GM19025 (cell line): ENCODE measurements around the gene CABLES1.

Source experiments
- ATAC-seq: cut with Tn5 transposase; IDR thresholded peaks from one replicate; pipeline ENCODE4 v1.9.1; 2021; ENCODE audit warnings: mild to moderate bottlenecking, low read depth, moderate library complexity; ENCODE audit not compliant: unreplicated experiment

The CABLES1 gene

DNA sequence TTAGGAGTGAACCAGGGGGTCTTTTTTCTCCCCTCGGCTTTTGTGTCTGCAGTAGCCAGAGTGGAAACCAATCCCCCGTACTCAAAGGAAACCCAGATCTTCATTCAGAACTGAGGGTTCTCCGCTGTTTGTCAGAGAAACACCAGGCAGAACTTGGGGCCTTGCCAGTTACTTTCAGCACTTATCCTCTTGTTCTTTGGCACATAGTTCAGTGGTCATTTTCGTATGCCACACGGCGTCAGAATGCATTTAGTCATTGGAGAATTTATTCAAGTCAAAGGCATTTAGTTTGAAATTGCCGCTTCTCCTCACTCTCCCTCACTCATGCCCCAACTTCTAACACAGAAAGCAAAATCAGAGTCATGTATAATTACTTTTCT lies 102.9 kb downstream of the CABLES1 start:
- ATAC-seq, result no peak

DNA sequence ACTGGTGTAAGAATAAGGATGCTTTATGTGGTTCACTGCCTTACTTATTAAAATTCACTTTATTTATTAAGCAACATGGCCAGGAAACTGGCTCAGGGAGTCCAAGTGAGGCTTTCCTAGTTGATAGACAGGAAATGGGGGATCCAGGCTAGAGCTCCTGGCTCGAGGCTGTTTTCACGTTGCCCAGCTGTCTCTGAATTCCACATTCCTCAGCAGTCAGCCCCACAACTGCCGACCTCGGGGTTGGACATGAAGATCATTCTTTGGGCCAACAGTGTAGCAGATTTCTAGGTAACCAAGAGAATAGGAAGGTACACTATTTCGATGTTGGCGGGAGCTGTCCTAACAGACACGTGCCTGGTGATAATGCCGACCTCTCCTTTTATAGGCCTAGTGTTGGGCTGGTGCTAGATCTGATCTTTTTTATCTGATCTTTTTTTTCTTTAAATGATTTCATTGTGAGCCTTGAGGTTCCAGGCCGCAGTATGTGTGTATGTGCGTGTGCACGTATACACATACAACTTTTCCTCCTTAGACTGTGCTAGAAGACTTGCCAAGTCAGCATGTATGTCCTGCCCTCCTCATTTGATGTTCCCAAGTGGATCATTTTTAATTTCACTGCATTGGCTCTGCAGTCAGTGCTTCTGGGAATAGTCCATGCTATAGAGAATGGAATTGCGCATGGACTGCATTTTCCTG lies 103.5 kb downstream of the CABLES1 start:
- no peak for ATAC-seq

DNA sequence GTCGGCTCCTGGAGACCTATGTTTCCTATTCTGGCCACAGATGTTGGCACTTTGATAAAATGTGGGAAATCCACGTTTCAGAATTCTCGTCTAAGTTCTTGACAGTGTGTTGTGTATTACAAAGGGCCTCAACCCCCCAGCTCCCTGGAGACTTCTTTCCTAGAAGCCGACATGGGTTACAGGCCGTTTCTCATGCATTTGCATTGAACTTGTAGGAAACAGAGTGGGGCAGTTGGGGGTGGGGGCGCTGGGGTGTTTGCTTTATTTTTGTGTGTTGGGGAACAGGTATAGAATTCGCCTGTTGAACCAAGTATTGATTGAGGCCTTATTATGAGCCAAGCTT lies 104.0 kb downstream of the CABLES1 start:
- ATAC-seq, result no peak

DNA sequence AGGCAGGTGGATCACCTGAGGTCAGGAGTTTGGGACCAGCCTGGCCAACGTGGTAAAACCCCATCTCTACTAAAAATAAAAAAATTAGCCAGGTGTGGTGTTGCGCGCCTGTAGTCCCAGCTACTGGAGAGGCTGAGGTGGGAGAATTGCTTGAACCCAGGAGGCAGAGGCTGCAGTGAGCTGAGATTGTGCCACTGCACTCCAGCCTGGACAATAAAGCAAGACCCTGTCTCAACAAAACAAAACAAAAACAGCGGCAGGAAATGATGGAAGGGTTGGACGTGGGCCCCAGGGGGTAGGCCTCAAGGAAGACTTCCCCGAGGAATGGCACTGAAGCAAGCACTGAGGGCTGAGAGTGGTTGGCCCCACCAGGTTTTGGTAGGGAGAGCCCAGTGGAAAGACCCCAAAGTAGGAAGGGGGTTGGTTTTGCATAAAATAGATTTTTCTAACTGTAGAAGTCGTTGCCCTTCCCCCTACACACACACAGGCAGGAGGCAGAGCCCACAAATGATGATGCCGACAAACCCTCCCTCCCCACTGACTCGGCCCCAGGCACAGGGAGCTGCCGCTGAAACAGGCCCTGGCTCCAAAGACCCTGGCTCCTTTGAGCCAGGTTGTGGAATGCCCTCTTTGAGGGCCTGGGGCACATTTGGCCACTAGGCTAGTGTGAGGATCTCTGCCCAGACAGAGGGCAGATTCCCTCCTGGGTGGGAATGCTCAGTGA lies 104.8 kb downstream of the CABLES1 start:
- ATAC-seq, result no peak

DNA sequence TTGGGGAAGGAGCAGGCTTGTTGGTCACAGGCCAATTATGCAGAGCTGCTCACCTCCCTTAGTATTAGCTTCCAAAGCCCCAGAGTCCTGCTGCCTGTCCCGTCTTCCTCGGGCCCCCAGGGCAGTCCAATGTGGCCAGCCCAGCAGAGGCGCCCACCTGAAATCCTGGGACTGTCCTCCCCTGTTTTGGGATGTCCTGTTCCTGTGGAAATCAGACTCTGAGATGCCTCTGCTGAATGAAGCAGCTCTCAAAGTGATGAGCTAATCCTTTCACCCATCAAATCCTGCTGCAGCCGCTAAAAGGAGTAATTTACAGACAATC lies 105.3 kb downstream of the CABLES1 start:
- ATAC-seq, result no peak

DNA sequence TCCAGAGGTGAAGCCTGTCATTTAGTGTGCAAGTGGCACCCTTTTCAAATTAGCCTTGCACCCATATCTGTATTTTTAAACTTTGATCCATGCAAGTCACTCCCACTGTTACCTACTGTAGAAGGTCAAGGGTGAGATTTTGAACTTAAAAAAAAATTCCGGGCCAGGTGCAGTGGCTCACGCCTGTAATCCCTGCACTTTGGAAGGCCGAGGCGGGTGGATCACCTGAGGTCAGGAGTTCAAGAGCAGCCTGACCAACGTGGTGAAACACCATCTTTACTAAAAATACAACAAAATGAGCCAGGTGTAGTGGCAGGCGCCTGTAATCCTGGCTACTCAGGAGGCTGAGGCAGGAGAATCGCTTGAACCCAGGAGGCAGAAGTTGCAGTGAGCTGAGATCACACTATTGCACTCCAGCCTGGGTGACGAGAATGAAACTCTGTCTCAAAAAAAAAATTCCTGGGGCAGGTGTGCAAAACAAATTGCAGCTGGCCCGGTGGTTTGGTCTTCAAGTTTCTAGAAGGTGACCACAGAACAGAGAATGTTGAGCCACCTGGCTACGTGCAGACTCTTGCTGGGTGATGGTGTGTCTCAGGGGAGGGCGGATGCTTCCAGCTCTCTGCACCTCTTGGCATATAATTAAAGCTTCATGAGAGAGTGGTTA lies 106.7 kb downstream of the CABLES1 start:
- ATAC-seq, result peak; percentile 82

DNA sequence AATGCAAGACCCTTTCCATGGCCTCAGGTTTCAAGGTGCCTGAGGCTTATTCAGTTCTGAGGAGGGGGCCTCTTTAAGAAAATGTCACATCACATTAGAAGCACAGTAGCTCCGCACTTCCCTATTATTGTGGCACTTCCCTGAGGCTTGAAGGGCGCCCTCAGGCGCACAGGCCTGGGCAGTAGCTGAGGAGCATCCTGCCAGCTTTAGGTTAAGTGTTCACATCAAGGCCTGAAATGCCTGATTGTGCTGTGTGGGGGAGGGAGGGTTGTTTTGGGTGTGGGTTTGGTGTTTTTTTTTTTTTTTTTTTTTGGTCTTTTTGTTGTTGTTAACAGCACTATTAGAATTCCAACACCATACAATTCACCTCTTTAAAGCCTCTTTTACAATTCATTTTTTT lies 107.9 kb downstream of the CABLES1 start:
- no peak for ATAC-seq

DNA sequence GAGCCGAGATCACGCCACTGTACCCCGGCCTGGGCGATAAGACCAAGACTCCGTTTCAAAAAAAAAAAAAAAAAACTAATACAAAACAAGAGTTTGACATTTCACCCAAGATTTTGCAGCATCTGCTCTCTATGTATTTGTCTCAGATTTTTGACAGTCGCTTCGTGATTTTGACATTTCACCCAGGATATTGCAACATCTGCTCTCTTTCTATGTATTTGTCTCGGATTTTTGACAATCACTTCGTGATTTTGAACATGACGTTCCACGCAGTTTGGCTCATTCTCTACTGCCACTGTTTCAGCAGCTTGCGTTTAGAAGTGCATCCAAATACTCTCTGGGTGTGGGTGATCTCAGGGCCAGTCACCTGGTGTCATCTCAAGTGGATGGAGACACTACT lies 108.5 kb downstream of the CABLES1 start:
- ATAC-seq, result no peak

DNA sequence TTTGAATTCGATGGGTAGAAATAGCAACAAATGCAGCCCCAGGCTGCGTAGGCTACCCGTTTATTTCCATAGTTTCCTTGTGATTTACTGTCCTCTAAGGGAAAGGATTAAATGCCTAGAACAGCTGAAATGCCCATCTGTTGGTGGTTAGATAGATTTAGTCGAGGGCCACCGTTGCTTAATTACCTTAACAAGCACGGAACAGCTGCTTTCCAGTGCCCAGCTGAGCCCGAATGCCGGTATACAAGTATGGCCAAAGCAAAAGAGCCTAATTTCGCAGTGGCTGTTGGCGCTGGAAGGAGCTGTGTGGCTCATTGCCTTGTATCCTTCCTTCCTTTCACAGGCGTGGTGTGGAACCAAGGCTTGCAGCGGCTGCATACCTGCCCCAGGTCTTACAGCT lies 109.1 kb downstream of the CABLES1 start:
- ATAC-seq, result no peak

DNA sequence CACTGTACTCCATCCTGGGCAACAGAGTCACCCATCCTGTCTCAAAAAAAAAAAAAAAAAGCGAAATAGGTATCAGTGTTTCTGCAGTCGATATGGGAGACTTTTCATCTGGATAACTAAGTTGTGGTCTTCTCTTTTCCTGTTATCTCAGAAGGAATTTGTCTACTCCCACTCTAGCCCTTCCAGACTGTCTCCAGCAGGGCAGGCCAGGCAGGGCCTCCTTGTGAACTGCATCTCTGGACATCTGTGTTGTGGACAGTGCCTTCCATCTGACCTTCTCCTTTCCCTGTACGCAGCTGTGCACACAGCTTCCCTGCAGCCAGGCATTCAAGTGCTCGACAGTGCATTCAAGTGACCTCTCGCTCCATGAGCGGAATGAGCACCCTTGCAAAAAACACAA lies 110.2 kb downstream of the CABLES1 start:
- ATAC-seq, result no peak

DNA sequence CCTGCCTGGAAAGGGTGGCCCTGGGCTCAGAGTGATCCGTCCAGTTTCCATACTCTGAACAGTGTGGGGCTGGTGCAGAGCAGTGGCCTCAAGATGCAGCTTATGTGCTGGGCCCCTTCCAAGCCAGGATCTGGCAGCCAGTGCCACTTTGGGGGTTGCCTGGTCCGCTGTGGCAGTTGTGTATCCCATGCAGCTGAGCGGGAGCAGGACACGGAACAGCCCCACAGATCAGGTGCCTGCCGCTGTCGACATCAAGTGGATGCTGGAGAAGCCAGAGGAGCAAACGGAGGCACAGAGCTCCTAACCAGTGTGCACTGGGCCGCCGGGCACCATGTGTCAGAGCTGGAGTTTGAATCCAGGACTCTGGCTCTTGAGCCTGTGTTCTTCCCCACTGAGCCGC lies 112.0 kb downstream of the CABLES1 start:
- no peak for ATAC-seq

DNA sequence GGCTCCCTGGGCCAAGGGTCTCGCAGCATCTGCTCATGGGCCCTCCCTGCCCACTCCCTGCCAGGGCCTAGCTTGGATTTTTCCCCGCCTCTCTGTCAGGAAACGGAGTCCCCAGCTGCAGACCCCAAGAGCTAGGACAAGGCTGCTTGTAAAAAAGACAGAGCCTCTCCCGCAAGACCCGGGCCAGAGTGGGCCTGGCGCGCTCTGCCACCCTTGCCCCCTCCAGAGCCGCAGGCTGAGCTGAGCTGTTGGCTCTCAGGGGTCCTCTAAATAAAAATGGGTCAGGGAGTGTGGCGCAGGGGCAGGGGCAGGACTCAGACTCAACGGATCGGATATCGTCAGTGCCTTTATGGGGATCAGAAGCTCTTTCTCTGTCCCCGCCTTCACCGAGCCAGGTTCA lies 112.6 kb downstream of the CABLES1 start:
- ATAC-seq, result no peak

DNA sequence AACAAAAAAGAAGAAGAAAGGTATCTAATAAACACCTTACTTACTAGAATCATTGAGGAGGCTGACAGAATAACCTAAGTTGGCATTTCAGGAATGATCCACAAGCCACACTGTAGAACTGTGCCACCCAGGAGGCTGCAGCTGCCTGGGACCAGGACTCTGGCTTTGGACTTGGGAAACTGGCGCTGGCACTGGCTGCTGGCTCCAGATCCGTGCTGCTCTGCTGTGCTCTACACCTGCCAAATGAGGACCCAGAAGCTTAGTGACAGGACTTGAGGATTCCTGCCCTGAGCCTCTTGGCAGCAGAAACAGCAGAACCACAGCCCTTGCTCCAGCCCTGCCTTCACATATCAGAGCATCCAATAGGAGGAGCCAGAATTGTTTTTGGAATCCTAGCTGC lies 113.5 kb downstream of the CABLES1 start:
- ATAC-seq, result no peak

DNA sequence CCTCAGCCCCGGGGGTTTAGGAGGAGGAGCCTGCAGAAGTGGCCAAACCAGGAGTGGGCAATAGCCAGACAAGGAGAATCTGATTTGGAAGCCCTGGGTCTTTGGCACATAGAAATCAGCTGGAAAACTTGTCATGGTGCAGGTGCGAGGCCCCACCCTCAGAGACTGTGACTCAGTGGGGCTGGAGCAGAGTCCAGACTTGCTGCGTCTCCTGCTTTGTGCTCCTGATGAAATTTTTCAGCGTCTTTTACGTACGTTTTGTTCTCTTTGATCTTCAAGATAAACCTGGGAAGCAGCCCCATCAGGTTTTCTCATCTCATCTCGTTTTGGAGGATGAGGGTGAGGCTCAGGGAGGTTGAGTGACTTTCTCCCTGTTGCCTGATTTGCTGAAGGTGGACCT lies 114.1 kb downstream of the CABLES1 start:
- ATAC-seq, result no peak

DNA sequence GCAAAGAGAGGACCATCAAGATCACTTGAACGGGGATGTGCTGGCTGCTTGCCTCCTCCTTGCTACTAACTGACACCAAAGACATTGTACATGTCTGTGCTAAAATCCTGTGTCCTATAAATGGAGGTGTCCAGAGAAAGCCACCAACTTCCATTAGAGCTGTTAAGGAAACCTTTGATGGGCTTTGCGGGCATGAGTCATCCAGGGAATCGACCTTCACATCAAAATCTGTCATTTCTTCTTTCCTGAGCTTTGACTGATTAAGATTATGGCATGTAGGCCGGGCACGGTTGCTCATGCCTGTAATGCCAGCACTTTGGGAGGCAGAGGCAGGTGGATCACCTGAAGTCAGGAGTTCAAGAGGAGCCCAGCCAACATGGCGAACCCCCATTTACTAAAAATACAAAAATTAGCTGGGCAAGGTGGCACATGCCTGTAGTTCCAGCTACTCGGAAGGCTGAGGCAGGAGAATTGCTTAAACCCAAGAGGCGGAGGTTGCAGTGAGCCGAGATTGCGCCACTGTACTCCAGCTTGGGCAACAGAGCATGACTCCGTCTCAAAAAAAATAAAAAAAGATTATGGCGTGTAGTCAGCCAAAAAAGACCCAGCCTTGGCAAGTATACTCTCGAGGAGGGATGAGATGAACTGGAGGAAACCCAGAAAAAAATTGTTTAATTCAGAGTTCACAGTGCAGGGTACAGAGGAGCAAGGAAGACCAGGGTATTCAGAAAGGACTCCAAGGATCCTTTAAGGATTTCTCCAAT lies 115.8 kb downstream of the CABLES1 start:
- ATAC-seq, result no peak

DNA sequence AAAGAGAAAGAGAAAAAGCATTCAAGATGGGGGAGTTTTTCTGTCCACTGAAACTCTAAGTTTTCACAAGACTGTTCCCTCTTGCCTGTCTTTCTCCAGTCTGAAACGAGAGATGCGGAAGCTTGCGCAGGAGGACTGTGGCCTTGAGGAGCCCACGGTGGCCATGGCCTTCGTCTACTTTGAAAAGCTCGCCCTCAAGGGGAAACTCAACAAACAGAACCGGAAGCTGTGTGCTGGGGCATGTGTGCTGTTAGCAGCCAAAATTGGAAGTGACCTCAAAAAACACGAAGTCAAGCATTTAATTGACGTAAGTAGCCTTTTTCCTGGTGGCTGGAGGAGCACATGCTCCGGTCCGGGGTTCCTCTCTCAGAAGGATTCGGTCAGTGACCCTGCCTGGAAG lies 118.3 kb downstream of the CABLES1 start:
- no peak for ATAC-seq

DNA sequence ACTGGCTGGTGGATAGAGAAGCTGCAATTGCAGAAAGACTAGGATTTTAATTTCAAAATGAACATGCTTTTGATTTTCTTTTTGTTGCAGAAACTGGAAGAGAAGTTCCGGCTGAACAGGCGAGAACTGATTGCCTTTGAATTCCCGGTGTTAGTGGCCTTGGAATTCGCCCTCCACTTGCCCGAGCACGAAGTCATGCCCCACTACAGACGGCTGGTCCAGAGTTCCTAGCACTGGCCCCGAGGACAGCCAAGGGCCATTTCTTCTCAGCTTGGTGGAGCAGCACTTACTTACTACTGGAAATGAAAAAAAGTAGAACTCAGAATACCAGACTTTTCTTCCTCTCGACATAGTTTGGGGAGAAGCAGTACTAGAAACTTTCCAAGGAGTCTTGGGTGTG lies 121.9 kb downstream of the CABLES1 start:
- no peak for ATAC-seq

DNA sequence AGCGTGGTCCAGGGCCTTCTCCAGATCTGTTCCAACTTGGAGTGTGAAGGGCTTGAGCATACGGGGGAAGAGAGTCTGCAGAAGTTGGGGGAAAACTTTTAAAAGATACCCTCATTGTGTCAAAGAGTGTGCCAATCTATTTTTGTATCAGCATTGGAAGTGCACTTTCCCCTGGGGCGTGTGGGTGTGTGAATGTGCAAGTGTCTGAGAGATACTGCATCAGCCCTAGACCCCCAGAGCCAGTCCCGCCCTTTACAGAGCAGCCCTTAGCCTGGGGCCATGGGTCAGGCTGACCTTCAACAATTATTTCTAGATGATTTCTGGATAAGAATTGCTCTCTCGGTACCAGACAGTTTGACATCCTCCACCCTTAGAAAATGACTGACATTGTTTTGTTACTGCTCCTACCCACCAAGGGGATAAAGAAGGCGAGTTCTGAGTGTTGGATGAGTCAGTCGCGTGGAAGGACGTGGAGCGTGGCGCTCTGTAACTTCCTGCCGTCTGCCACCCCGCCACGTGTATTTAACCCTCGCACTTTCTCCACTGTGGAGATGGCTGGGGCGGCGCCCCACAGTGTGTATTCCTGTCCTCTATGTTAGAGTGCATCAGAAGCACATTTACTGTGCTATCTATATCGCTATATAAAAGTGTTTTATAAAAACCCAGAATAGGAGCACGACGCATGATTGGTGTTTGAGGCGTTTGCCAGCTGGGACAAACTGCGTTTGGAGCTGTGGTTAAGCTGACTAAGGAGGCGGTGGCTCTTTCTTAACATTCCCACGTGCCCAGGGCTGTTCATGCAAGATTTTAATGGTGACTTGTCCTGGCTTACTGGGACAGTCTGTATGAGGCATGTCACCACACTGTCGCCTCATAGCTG lies 122.6 kb downstream of the CABLES1 start:
- ATAC-seq, result no peak

DNA sequence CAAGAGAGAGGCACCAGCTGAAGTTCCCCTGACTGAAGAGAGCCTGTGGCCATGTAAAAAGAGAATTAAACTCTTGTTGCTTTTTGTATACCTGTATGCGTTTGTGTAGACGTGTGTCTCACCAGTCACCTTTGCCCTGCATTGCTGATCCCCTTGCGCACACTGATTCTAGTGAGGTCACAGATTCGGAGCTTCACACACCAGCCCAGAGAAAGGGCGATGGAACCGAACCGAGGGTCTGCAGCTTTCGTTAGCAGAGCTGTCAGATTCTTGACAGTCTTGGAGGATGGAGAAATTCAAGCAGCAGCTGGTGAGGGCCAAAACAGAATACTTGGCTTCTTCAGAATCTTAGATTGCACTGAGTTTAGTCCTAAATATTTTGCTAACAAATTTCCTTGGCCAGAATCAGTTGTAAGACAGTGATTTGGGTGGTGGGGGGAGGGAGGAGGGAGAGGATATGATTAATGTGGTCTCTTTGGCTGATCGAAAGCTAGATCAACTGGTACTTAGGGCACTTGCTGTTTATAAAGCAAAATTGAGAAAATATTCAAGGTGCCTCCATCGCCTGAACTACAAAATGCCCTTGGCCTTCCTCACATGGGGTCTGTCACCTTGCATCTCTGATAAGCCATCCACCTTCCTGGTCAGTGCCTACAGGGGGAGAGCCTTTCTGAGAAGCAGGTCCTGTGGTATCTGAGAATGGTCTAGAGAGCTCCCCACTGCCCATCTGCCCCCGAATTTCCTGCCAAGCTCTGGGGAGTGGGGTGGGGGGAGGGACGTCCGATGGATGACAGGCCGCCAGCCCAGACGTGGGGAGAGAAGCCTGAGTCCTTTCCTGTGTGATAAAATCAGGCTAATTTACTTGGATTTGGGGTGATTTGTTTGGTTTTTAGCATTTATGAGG lies 123.5 kb downstream of the CABLES1 start:
- ATAC-seq, result no peak
